MM.1S (cell line): ENCODE data around the gene FOXP4.

Experiments
- CTCF ChIP-seq: fragments of 300-600 bp; sonication (generic); IDR thresholded peaks from 2 replicates; pipeline ENCODE4 v1.5.1; 2016; ENCODE audit warnings: antibody characterized with exemption, low read length, mixed read lengths
- EZH2 ChIP-seq: fragments of 300-600 bp; sonication (generic); optimal IDR thresholded peaks from 2 replicates; pipeline ENCODE3; 2017; ENCODE audit warnings: low read depth, mild to moderate bottlenecking, antibody characterized with exemption, low read length, mixed read lengths
- EZH2phosphoT487 ChIP-seq: fragments of 300-600 bp; sonication (generic); IDR thresholded peaks from 2 replicates; pipeline ENCODE4 v1.6.1; 2018; ENCODE audit warnings: antibody characterized with exemption, low read length

- no peak for TF ChIP-seq CTCF
- TF ChIP-seq EZH2phosphoT487, result no peak
- no peak for TF ChIP-seq EZH2
Observed at GRCh38 chr6:41558033-41558807, 12.0 kb downstream of the FOXP4 start.
